D721Med (cell line): Measurements from ENCODE around the gene SMYD2.

Experiments
- DNase-seq: peaks from one replicate; pipeline ENCODE4 v3.0.0; 2011; ENCODE audit warnings: low spot score; ENCODE audit not compliant: insufficient read length
- FAIRE-seq: peaks from 2 replicates; lab custom pipeline; 2011; peaks lifted over from hg19 to GRCh38; lab: Jason Lieb, UNC
- TF ChIP-seq, protein P1 (sequence below): IDR thresholded peaks from 2 replicates; pipeline ENCODE4 v1.5.1; 2012; ENCODE audit warnings: mild to moderate bottlenecking, control low read depth; ENCODE audit not compliant: insufficient read depth; ENCODE audit errors: missing control alignments

The SMYD2 gene

DNA sequence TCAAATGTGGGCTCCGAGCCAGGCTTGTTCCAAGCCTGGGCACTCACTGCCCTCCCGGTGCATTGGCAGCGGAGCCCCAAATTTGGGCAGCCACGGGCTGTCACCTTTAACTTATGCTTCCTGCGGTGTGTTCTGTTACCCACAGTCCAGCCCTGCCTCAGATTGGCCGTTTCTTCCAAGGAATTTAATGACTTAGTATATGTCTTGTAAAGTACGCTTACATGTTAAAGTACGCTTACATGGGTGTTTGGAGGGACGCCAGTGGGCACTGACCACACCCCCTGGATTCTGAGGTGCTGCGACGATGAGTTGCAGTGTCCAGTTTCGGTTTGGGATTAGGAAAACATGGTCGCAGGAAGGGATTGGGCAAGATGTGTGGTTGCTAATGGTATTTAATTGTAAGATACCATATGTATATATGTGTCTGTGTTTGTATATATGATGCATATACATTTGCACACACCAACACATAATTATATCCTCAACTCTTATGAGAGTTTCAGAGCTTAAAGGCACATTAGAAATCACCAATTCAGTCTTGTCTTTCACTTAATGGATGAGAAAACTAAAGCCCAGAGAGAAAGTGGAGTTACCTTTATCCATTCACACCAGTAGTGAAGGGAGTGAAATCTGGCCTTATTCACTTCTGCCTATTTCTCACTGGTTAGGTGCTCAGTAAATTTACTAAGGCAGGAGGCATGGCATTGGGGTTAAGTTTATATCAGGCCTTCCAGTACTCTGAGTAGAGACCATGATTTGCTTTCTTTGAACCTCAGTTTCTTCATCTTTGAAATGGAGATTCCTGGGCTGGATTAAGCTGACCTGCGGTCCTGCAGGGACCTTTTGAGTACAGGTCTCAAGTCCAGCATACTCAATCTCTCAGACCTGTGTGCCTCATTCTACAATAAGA lies 1.0 kb downstream of the SMYD2 start:
- DNase-seq, result no peak
- TF ChIP-seq, protein P1, sequence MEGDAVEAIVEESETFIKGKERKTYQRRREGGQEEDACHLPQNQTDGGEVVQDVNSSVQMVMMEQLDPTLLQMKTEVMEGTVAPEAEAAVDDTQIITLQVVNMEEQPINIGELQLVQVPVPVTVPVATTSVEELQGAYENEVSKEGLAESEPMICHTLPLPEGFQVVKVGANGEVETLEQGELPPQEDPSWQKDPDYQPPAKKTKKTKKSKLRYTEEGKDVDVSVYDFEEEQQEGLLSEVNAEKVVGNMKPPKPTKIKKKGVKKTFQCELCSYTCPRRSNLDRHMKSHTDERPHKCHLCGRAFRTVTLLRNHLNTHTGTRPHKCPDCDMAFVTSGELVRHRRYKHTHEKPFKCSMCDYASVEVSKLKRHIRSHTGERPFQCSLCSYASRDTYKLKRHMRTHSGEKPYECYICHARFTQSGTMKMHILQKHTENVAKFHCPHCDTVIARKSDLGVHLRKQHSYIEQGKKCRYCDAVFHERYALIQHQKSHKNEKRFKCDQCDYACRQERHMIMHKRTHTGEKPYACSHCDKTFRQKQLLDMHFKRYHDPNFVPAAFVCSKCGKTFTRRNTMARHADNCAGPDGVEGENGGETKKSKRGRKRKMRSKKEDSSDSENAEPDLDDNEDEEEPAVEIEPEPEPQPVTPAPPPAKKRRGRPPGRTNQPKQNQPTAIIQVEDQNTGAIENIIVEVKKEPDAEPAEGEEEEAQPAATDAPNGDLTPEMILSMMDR, result no peak
- FAIRE-seq, result peak; percentile 60

DNA sequence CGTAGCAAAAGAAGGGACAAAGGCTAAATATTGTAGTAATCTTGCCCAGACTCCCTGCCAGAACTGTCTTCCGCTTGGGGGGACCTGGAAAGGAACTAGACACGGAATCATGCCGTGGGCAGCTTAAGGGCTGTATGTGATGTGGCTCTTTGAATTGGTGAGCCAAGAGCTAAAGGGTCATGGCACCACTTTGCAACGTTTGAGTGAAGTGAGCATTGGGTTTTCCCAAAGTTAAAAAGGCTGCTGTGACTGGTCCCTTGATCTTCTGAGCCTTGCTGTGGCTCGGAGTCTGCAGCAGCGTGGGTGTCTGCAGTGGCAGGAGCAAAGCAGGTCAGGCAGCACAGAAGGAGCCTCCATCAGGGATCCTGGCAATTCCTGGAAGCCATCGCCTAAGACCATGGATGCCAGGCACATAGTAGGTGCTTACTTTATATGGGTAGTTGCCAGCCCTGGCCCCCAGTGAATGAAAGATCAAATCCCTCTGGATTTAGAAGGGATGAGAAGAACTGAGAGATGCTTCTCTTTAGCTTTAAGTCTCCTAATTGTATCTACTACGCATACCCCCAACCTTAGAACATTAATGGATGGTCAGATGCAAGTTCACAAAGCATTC lies 1.8 kb downstream of the SMYD2 start:
- no peak for DNase-seq
- TF ChIP-seq, protein P1, result no peak
- FAIRE-seq, result no peak

DNA sequence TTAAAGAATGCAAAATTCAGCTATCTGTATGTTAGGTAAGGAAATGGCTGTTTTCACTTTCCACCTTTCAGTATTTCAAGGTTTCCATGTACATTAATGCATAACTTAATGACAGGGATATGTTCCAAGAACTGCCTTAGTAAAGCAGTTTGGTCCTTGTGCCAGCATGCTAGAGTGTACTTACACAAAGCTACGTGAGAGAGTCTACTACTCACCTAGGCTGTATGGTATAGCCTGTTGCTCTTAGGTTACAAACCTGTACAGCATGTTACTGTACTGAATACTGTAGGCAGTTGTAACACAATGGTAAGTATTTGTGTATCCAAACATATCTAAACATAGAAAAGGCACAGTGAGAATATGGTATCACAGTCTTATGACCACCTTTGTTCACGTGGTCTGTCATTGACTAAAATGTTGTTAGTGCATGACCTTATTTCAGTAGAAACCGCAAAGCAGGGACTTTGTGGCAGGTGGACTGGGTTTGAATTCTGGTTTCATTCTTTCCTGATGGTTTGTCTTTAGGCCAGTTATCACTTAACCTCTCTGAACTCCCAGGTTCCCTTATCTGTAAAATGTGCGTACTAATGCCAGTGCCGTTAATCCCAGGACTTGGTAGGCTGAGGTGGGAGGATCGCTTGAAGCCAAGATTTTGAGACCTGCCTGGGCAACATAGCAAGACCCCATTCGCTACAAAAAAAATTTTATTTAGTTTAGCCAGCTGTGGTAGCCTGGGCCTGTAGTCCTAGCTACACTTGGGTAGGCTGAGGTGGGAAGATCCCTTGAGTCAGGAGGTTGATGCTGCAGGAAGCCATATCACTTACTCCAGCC lies 4.9 kb downstream of the SMYD2 start:
- TF ChIP-seq, protein P1, result no peak
- no peak for DNase-seq
- no peak for FAIRE-seq

DNA sequence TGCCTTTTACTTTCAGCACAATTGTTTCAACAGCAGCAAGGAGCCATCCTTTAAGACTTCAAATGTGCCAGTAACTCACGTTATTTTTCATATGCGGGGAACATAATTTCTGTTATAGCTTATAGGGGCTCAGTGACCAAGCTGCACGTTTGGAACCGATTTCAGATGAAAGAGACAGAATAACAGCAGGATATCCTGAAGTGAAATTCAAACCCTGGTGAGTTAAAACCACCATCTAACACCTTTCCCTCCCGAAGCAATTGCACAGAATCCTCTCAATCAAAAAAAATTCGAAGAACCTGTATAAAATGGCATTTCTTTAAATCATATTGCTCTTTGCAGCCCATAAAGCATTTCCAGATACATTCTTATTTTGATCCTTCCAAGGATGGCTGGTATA lies 6.9 kb downstream of the SMYD2 start:
- no peak for FAIRE-seq
- TF ChIP-seq, protein P1, result no peak
- DNase-seq, result no peak

DNA sequence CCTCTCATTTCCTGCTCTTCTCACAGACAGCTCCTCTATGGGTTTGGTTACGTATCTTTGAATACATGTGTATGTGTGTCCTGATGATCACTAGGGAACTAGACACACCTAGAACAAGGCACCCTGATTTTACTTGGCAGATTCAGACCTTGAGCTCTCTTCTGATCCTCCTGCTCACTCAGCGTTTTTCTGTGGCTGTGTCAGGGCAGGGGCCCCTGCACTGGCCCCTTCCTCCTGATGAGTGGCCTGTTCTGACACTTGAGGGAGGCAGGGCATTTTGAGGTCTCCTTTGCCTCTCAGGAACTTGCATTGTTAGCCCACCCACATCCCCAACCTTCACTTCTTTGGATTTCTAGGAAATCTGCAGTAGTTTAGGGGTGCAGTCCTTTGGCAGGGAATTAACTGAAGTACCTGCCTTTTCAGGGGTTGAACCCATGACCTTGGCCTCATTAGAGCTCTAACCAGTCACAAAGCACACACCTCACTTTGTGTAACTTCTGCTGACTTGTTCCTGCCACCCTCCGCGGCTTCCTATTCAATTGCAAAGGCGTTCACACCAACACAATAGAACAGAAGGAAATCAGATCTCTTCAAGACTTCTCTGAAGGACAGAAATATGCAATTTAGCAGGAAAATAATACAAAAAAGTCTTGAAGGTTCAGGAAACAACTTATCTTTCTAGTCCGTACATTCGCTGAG lies 8.8 kb downstream of the SMYD2 start:
- FAIRE-seq (no peak), DNase-seq (no peak)
- TF ChIP-seq, protein P1, result no peak

DNA sequence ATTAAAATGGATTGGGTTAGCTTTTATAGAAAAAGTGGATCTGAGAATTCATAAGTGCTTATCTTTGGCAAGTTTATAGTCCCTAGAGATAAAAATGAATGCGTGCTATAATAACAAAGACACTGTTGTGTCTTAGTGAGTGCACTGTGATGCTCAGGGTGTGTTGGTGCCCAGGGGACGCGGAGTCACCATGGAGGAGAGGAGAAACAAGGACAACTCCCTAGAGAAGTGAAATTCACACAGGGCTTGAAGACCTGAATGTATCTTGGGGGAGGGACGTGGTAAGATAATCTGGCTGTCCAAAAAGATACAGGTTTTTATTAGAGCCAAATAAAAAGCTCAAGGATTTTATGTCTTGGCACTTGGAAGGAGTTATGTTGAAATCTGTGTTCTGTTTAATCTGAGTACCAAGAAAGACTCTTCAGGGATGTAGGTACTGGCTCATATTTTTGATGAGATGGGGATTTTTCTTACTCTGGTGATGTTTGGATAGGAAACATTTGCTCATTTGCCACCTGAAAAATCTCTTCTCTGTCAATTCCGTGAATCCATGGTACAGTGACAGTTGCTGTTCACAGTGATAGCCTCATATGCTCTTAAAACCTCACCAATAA lies 9.6 kb downstream of the SMYD2 start:
- TF ChIP-seq, protein P1, result no peak
- no peak for DNase-seq
- FAIRE-seq, result no peak
